ENCODE measurements around the gene SOX5. TPM values are rescaled to one million over a fixed set of nuclear protein-coding genes. Genes with fewer than 3 reads are reported as not detected.
"Not testable (repeated sequence)": the region's sequence is repeated elsewhere in the genome, so short reads cannot be mapped to it uniquely, and the experiment has no call there.

SOX5 gene
- polyA plus RNA-seq, 1 experiment = 0.13 TPM

DNA sequence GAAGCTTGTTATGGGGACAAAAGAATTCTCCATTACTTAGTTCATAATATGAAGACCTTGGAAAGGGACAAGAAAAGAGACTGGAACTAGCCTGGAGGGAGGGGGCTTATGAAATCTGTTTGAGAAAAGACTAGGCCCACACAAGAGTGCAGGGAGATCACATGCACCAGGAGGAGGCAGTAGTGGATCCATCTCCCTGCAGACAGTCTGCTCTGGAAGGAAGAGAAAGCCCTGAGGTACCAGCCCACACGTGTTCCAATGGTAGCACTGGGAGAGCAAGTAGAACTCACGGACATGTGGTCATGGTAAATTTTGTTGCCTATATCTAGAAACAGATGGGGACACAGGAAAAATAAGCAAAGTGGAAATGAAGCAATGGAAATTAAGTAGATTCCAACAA lies 445.4 kb downstream of the SOX5 start:
- no peak for DNase-seq (ENCODE audit: low read depth)
- no peak overlapping the region for H3K4me3 ChIP-seq (ENCODE audit: low read depth, low read length)
- POLR2A ChIA-PET = no interaction called here
- H3K36me3 ChIP-seq (ENCODE audit: control insufficient read depth, insufficient read depth, low read length) = no peaks in the 10 kb centered on the region
- H3K27me3 ChIP-seq (ENCODE audit: control insufficient read depth, insufficient read depth, low read length) = no peaks in the 10 kb centered on the region
- TF ChIP-seq, protein P1, sequence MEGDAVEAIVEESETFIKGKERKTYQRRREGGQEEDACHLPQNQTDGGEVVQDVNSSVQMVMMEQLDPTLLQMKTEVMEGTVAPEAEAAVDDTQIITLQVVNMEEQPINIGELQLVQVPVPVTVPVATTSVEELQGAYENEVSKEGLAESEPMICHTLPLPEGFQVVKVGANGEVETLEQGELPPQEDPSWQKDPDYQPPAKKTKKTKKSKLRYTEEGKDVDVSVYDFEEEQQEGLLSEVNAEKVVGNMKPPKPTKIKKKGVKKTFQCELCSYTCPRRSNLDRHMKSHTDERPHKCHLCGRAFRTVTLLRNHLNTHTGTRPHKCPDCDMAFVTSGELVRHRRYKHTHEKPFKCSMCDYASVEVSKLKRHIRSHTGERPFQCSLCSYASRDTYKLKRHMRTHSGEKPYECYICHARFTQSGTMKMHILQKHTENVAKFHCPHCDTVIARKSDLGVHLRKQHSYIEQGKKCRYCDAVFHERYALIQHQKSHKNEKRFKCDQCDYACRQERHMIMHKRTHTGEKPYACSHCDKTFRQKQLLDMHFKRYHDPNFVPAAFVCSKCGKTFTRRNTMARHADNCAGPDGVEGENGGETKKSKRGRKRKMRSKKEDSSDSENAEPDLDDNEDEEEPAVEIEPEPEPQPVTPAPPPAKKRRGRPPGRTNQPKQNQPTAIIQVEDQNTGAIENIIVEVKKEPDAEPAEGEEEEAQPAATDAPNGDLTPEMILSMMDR (IDR thresholded peaks at IDR 0.05; ENCODE audit: insufficient read depth, low read depth, low read length) = no peak
- CTCF ChIA-PET = no interaction called here

DNA sequence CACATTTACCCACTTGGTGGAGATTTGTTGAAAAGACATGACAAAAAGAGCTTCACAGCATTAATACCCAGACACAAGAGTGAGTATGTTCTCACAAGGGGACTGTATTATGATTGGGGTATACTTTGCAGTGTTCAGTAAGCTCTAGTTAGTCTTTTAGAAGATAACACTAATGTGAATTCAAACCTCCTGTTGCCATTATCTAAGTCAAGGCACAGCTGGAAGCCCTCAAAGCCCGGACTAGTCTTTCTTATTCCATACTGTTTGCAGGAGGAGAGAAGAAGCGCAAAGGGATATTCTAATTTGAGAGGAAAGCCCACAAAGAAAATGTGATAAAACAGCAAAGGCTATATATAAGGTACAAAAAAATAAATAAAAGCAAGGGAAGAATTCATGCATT lies 445.9 kb downstream of the SOX5 start:
- Histone ChIP-seq H3K4me3 (ENCODE audit: low read depth, low read length) (no peak overlapping the region), H3K36me3 (ENCODE audit: control insufficient read depth, insufficient read depth, low read length) (no peaks in the 10 kb centered on the region), H3K27me3 (ENCODE audit: control insufficient read depth, insufficient read depth, low read length) (no peaks in the 10 kb centered on the region)
- ChIA-PET CTCF (no interaction called here), POLR2A (no interaction called here)
- TF ChIP-seq, protein P1 (IDR thresholded peaks at IDR 0.05; ENCODE audit: insufficient read depth, low read depth, low read length) = no peak
- no peak for DNase-seq (ENCODE audit: low read depth)

DNA sequence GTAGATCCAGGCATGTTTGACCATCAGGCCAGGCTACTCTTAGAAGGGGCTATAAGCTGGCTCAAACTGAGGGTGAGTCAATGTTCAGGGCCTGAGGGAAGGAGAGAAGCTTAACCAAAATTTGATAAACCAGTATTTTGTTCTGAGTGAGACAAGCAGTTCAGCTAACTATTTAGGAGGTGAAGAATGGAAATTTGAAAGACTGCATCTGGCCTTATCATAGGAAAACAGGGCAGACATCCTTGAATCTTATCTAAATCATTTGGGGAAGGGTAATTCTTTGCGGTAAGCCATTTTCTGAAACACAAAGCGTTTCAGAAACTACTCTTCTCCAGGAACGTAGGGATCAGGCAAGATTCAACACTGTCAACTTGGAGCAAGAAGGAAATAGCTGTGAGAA lies 447.2 kb downstream of the SOX5 start:
- no peaks in the 10 kb centered on the region for H3K36me3 ChIP-seq (ENCODE audit: control insufficient read depth, insufficient read depth, low read length)
- CTCF ChIA-PET = no interaction called here
- TF ChIP-seq, protein P1 (IDR thresholded peaks at IDR 0.05; ENCODE audit: insufficient read depth, low read depth, low read length) = no peak
- no peaks in the 10 kb centered on the region for H3K27me3 ChIP-seq (ENCODE audit: control insufficient read depth, insufficient read depth, low read length)
- no peak overlapping the region for H3K4me3 ChIP-seq (ENCODE audit: low read depth, low read length)
- DNase-seq (ENCODE audit: low read depth) = no peak
- POLR2A ChIA-PET = no interaction called here

DNA sequence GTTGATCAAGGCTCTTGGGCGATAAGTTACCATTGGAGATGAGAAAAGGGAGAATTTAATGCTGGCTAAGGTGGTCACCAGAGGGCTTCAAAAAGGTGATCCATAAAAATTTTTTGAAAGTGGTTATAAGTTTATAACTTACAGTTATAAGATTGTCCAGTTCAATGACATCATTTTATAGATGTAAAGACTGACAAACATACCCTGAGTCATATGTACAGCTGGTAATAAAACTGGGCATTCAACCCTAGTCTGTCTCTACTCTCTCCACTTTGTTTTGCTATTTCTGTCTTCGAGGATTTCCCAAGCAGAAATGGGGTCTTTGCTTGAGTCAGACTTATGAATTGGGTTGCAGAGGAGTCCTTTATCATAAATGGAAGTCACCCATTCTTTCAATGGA lies 454.0 kb downstream of the SOX5 start:
- CTCF ChIA-PET = no interaction called here
- POLR2A ChIA-PET = no interaction called here
- no peak overlapping the region for H3K4me3 ChIP-seq (ENCODE audit: low read depth, low read length)
- no peaks in the 10 kb centered on the region for H3K36me3 ChIP-seq (ENCODE audit: control insufficient read depth, insufficient read depth, low read length)
- no peak for DNase-seq (ENCODE audit: low read depth)
- TF ChIP-seq, protein P1 (IDR thresholded peaks at IDR 0.05; ENCODE audit: insufficient read depth, low read depth, low read length) = no peak
- H3K27me3 ChIP-seq (ENCODE audit: control insufficient read depth, insufficient read depth, low read length) = no peaks in the 10 kb centered on the region

DNA sequence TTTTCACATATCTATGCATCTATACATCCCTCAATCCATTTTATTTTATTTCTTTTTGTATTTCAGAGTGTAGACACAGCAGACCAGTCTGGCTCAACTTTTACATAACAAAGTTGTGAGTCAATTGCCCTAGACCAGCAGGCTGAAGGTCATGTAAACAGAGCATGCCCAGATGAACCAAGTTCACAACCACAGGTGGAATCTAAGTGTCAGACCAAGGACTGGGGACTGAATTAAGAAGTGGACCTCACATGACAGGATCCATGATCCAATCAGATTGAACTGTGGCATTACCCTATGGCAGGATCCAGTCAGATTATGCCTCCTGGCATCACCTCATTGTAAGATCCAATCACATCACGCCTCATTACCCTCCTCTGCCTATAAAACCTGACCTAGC lies 455.8 kb downstream of the SOX5 start:
- H3K27me3 ChIP-seq (ENCODE audit: control insufficient read depth, insufficient read depth, low read length) = no peaks in the 10 kb centered on the region
- ChIA-PET POLR2A (no interaction called here), CTCF (no interaction called here)
- no peak overlapping the region for H3K4me3 ChIP-seq (ENCODE audit: low read depth, low read length)
- no peaks in the 10 kb centered on the region for H3K36me3 ChIP-seq (ENCODE audit: control insufficient read depth, insufficient read depth, low read length)
- no peak for DNase-seq (ENCODE audit: low read depth)
- TF ChIP-seq, protein P1 (IDR thresholded peaks at IDR 0.05; ENCODE audit: insufficient read depth, low read depth, low read length) = no peak

GRCh38 chr12:23491029-23491428 lies 458.4 kb downstream of the SOX5 start:
- H3K27me3 ChIP-seq (ENCODE audit: control insufficient read depth, insufficient read depth, low read length); H3K36me3 ChIP-seq (ENCODE audit: control insufficient read depth, insufficient read depth, low read length); DNase-seq (ENCODE audit: low read depth); H3K4me3 ChIP-seq (ENCODE audit: low read depth, low read length); POLR2A ChIA-PET; CTCF ChIA-PET: not testable (repeated sequence)

All from BJ (cell line).